GM12892 (cell line): ENCODE results near the gene ACVR2A.

Experiments used
- POLR2A ChIP-seq: IDR thresholded peaks from 2 replicates; pipeline ENCODE4 v1.6.1; 2011; ENCODE audit warnings: low read depth, low read length, control low read depth
- TAF1 ChIP-seq: IDR thresholded peaks from 2 replicates; pipeline ENCODE4 v1.6.1; 2011; ENCODE audit warnings: low read depth, mild to moderate bottlenecking, control low read depth, low read length, borderline replicate concordance

- no peak for TF ChIP-seq TAF1
- no peak for TF ChIP-seq POLR2A
These were observed 17.8 kb upstream of the ACVR2A start for GRCh38 chr2:147827088-147827375.
